Stomach (tissue), 4 donors: ENCODE measurements around the gene RSBN1L.

Experiments
- EP300 ChIP-seq: sonication (generic); formaldehyde crosslinking; IDR thresholded peaks from one replicate; pipeline ENCODE4 v1.6.1; 2017; ENCODE audit warnings: antibody characterized with exemption
- POLR2A ChIP-seq, 4 donors: fragments of 450-650 bp; IDR thresholded peaks; one replicate each; pipeline ENCODE4 v1.6.1; 2016; ENCODE audit warnings: antibody characterized with exemption in 4 of 4, control low read depth in 2 of 4, mild to moderate bottlenecking in 1 of 4, moderate library complexity in 1 of 4
- POLR2AphosphoS5 ChIP-seq, 3 donors: sonication (generic); formaldehyde crosslinking; IDR thresholded peaks; one replicate each; pipeline ENCODE4 v1.6.1; 2016; ENCODE audit warnings: antibody characterized with exemption in 3 of 3
- TF ChIP-seq, protein P1 (sequence below), 7 experiments: fragments of 450-650 bp in 4 of 7; fragments of 200-600 bp in 3 of 7; sonication (generic) in 3 of 7; IDR thresholded peaks; one replicate each; pipeline ENCODE4 v1.5.1; 2016 to 2019; ENCODE audit warnings: antibody characterized with exemption in 7 of 7, control low read depth in 2 of 7, mild to moderate bottlenecking in 1 of 7

DNA sequence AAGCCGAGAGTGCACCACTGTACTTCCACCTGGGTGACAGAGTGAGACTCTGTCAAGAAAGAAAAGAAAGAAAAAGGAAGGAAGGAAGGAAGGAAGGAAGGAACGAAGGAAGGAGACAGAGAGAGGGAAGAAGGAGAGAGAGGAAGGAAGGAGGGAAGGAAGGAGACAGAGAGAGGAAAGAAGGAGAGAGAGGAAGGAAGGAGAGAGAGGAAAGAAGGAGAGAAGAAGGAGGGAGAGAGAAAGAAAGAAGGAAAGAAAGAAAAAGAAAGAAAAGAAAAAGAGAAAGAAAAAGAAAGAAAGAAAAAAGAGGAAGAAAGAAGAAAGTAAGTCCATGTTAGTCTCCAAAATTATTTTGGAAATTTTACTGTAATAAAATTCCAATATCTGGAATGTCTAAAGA is 33.4 kb upstream of the RSBN1L start:
- TF ChIP-seq, protein P1, sequence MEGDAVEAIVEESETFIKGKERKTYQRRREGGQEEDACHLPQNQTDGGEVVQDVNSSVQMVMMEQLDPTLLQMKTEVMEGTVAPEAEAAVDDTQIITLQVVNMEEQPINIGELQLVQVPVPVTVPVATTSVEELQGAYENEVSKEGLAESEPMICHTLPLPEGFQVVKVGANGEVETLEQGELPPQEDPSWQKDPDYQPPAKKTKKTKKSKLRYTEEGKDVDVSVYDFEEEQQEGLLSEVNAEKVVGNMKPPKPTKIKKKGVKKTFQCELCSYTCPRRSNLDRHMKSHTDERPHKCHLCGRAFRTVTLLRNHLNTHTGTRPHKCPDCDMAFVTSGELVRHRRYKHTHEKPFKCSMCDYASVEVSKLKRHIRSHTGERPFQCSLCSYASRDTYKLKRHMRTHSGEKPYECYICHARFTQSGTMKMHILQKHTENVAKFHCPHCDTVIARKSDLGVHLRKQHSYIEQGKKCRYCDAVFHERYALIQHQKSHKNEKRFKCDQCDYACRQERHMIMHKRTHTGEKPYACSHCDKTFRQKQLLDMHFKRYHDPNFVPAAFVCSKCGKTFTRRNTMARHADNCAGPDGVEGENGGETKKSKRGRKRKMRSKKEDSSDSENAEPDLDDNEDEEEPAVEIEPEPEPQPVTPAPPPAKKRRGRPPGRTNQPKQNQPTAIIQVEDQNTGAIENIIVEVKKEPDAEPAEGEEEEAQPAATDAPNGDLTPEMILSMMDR (IDR thresholded peaks at IDR 0.05) = no peak
- TF ChIP-seq POLR2AphosphoS5 (IDR thresholded peaks at IDR 0.05) (no peak), POLR2A (IDR thresholded peaks at IDR 0.05) (no peak), EP300 (no peak)
